ENCODE results near the gene PDZRN3. TPM values are rescaled to one million over a fixed set of nuclear protein-coding genes. Genes with fewer than 3 reads are reported as not detected.

The PDZRN3 gene
- total RNA-seq, 1 experiment from 2014 or later, result 0.17 TPM

DNA sequence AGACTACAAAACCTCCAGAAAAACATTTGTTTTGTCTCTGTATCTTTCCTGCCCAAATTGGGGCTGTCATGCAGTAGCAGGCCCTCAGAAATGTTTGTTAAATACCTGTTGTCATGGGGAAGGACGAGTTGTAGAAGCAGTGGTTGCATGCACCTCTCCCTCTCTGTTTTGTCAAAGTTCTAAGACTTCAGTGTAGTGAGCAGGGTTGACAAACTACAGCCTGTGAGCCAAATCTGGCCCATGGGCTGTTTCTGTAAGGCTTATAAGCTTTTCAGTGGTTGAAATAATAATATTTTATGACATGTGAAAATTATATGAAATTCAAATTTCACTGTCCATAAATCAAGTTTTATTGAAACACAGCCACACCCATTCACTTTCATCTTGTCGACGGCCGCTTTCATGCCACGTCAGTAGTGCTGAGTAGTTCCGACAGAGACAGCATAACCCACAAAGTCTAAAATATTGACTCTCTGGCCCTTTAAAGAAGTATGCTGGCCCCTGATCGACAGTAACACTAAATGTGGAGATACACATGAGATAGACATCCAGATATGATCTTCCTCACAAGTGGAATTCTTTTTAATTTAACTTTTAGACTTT is 102.9 kb downstream of the PDZRN3 start:
- intact Hi-C loops (cut with micrococcal nuclease), result no loop called here
- Histone ChIP-seq H3K9me2 (ENCODE audit: insufficient read depth) (no peaks in the 10 kb centered on the region), H2AFZ (ENCODE audit: low read depth, low read length, poor library complexity, severe bottlenecking) (no peak overlapping the region), H3K4me1 (ENCODE audit: control insufficient read depth in 1 of 2, insufficient read depth in 2 of 2, low read length in 2 of 2) (no peaks in the 10 kb centered on the region), H4K20me1 (ENCODE audit: insufficient read depth) (no peaks in the 10 kb centered on the region), H3K9me3 (ENCODE audit: control insufficient read depth in 1 of 2, insufficient read depth in 1 of 2, low read depth in 1 of 2, low read length in 2 of 2) (no peaks in the 10 kb centered on the region), H3K9ac (ENCODE audit: low read length) (no peak overlapping the region), H3K36me3 (ENCODE audit: control insufficient read depth in 1 of 2, insufficient read depth in 2 of 2, low read length in 2 of 2) (no peaks in the 10 kb centered on the region), H3K4me2 (ENCODE audit: low read length) (no peak overlapping the region), H3K27me3 (ENCODE audit: insufficient read depth, low read length) (0 out of 2 replicates have a peak, but pooled peaks cover 4% of the 10 kb centered on the region), H3K27ac (ENCODE audit: low read depth, low read length) (no peak overlapping the region), H3K4me3 (replicated peaks in 1 of 2; ENCODE audit: low read depth in 1 of 2, low read length in 2 of 2) (no peak overlapping the region), H3K79me2 (ENCODE audit: insufficient read depth, low read length) (no peaks in the 10 kb centered on the region)
- ATAC-seq (no peak), DNase-seq (ENCODE audit: low read depth, low spot score) (no peak)
- ChIA-PET RAD21 (ENCODE audit: low non-redundant PET in 1 of 2, low total read pairs in 2 of 2, uncharacterized antibody in 2 of 2, unreplicated experiment in 2 of 2) (no interaction called here), POLR2A (no interaction called here), CTCF (no interaction called here)
- TF ChIP-seq TCF7L2 (IDR thresholded peaks at IDR 0.05; ENCODE audit: borderline replicate concordance, extremely low read depth, insufficient read depth, insufficient read length) (no peak), CTCF (IDR thresholded peaks at IDR 0.05 in 2 of 3, conservative IDR thresholded peaks at IDR 0.05 in 1 of 3; ENCODE audit: borderline replicate concordance in 1 of 3, insufficient read depth in 1 of 3, low read depth in 2 of 3, low read length in 2 of 3) (no peak), JUND (IDR thresholded peaks at IDR 0.05) (no peak), SIN3A (IDR thresholded peaks at IDR 0.05; ENCODE audit: low read depth) (no peak), ZFX (IDR thresholded peaks at IDR 0.05) (no peak), ZBTB33 (IDR thresholded peaks at IDR 0.05; ENCODE audit: extremely low read depth, insufficient replicate concordance, low read length) (no peak), MAX (IDR thresholded peaks at IDR 0.05) (no peak), SRF (IDR thresholded peaks at IDR 0.05; ENCODE audit: low read depth) (no peak), SP1 (IDR thresholded peaks at IDR 0.05; ENCODE audit: low read depth) (no peak), EZH2phosphoT487 (IDR thresholded peaks at IDR 0.05; ENCODE audit: borderline replicate concordance) (no peak), FOSL1 (IDR thresholded peaks at IDR 0.05; ENCODE audit: low read depth) (no peak), POLR2AphosphoS5 (IDR thresholded peaks at IDR 0.05; ENCODE audit: low read depth, low read length) (no peak)
- TF ChIP-seq, protein P1, sequence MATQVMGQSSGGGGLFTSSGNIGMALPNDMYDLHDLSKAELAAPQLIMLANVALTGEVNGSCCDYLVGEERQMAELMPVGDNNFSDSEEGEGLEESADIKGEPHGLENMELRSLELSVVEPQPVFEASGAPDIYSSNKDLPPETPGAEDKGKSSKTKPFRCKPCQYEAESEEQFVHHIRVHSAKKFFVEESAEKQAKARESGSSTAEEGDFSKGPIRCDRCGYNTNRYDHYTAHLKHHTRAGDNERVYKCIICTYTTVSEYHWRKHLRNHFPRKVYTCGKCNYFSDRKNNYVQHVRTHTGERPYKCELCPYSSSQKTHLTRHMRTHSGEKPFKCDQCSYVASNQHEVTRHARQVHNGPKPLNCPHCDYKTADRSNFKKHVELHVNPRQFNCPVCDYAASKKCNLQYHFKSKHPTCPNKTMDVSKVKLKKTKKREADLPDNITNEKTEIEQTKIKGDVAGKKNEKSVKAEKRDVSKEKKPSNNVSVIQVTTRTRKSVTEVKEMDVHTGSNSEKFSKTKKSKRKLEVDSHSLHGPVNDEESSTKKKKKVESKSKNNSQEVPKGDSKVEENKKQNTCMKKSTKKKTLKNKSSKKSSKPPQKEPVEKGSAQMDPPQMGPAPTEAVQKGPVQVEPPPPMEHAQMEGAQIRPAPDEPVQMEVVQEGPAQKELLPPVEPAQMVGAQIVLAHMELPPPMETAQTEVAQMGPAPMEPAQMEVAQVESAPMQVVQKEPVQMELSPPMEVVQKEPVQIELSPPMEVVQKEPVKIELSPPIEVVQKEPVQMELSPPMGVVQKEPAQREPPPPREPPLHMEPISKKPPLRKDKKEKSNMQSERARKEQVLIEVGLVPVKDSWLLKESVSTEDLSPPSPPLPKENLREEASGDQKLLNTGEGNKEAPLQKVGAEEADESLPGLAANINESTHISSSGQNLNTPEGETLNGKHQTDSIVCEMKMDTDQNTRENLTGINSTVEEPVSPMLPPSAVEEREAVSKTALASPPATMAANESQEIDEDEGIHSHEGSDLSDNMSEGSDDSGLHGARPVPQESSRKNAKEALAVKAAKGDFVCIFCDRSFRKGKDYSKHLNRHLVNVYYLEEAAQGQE (IDR thresholded peaks at IDR 0.05; ENCODE audit: low read depth), result no peak
- TF ChIP-seq, protein P2, sequence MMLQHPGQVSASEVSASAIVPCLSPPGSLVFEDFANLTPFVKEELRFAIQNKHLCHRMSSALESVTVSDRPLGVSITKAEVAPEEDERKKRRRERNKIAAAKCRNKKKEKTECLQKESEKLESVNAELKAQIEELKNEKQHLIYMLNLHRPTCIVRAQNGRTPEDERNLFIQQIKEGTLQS (IDR thresholded peaks at IDR 0.05), result no peak
- BruUV-seq (replicated peaks), result no TSS peak

All from HCT116 (cell line).